ENCODE data around the gene PNMA8B.

The PNMA8B gene

GRCh38 chr19:46456930-46457329, 38.7 kb downstream of the PNMA8B start:
- H3K4me1 ChIP-seq (ENCODE audit: control insufficient read depth, low read length) = peaks cover 3% of the 10 kb centered on the region; the same call in 1 of the 2 replicates
- no peaks in the 10 kb centered on the region for H3K9me3 ChIP-seq (ENCODE audit: control insufficient read depth, insufficient read depth, low read length)
- no peak overlapping the region for H3K4me3 ChIP-seq (ENCODE audit: low read length)
- no peaks in the 10 kb centered on the region for H3K9me2 ChIP-seq (replicated peaks; ENCODE audit: control insufficient read depth, low read length)
- H4K20me1 ChIP-seq (ENCODE audit: control insufficient read depth, insufficient read depth, low read depth, low read length) = no peaks in the 10 kb centered on the region
- no peaks in the 10 kb centered on the region for H3K36me3 ChIP-seq (ENCODE audit: control insufficient read depth, low read length)
- H3K4me2 ChIP-seq (ENCODE audit: low read length) = no peak overlapping the region
- no peaks in the 10 kb centered on the region for H3F3A ChIP-seq (ENCODE audit: control insufficient read depth, insufficient read depth)
- no peak overlapping the region for H3K27ac ChIP-seq (ENCODE audit: low read depth, low read length)
- TF ChIP-seq EZH2phosphoT487 (IDR thresholded peaks at IDR 0.05; ENCODE audit: borderline replicate concordance, low read length) (no peak), CTCF (IDR thresholded peaks at IDR 0.05; ENCODE audit: low read depth, low read length, poor library complexity, severe bottlenecking) (no peak)
- peaks cover 8% of the 10 kb centered on the region for H3K27me3 ChIP-seq (ENCODE audit: control insufficient read depth, low read length)
- no peaks in the 10 kb centered on the region for H3K79me2 ChIP-seq (ENCODE audit: control insufficient read depth, low read length)

GRCh38 chr19:46454244-46454643, 41.4 kb downstream of the PNMA8B start:
- TF ChIP-seq EZH2phosphoT487 (IDR thresholded peaks at IDR 0.05; ENCODE audit: borderline replicate concordance, low read length) = no peak
- TF ChIP-seq CTCF (IDR thresholded peaks at IDR 0.05; ENCODE audit: low read depth, low read length, poor library complexity, severe bottlenecking) = no peak
- H3K36me3 ChIP-seq (ENCODE audit: control insufficient read depth, low read length) = no peaks in the 10 kb centered on the region
- no peak overlapping the region for H3K4me3 ChIP-seq (ENCODE audit: low read length)
- no peaks in the 10 kb centered on the region for H3K79me2 ChIP-seq (ENCODE audit: control insufficient read depth, low read length)
- peaks cover 3% of the 10 kb centered on the region; the same call in 1 of the 2 replicates for H3K4me1 ChIP-seq (ENCODE audit: control insufficient read depth, low read length)
- no peaks in the 10 kb centered on the region for H3F3A ChIP-seq (ENCODE audit: control insufficient read depth, insufficient read depth)
- H3K9me3 ChIP-seq (ENCODE audit: control insufficient read depth, insufficient read depth, low read length) = no peaks in the 10 kb centered on the region
- no peaks in the 10 kb centered on the region for H3K9me2 ChIP-seq (replicated peaks; ENCODE audit: control insufficient read depth, low read length)
- no peaks in the 10 kb centered on the region for H4K20me1 ChIP-seq (ENCODE audit: control insufficient read depth, insufficient read depth, low read depth, low read length)
- H3K27ac ChIP-seq (ENCODE audit: low read depth, low read length) = no peak overlapping the region
- no peak overlapping the region for H3K4me2 ChIP-seq (ENCODE audit: low read length)
- H3K27me3 ChIP-seq (ENCODE audit: control insufficient read depth, low read length) = peaks cover 5% of the 10 kb centered on the region; the same call in 1 of the 2 replicates

DNA sequence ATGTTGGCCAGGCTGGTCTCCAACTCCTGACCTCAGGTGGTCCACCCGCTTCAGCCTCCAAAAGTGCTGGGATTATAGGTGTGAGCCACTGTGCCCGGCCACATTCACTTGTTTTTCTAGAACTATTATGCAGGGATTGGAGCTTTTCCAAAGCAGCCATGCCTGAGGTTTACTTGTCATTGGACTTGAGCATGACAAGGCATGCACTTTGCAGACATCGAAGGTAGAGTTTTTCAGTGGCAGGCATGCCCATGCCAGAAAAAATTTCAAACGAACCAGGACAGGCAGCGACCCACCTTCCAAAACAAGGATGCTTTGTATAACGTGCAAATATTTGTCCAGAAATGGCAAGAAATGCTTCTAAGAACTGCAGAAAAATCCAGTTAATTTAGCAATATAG, 42.0 kb downstream of the PNMA8B start:
- no peaks in the 10 kb centered on the region for H3K36me3 ChIP-seq (ENCODE audit: control insufficient read depth, low read length)
- no peak overlapping the region for H3K4me2 ChIP-seq (ENCODE audit: low read length)
- no peak overlapping the region for H3K4me3 ChIP-seq (ENCODE audit: low read length)
- H3K79me2 ChIP-seq (ENCODE audit: control insufficient read depth, low read length) = no peaks in the 10 kb centered on the region
- no peaks in the 10 kb centered on the region for H3K9me3 ChIP-seq (ENCODE audit: control insufficient read depth, insufficient read depth, low read length)
- no peak for TF ChIP-seq EZH2phosphoT487 (IDR thresholded peaks at IDR 0.05; ENCODE audit: borderline replicate concordance, low read length)
- no peak for TF ChIP-seq CTCF (IDR thresholded peaks at IDR 0.05; ENCODE audit: low read depth, low read length, poor library complexity, severe bottlenecking)
- H4K20me1 ChIP-seq (ENCODE audit: control insufficient read depth, insufficient read depth, low read depth, low read length) = no peaks in the 10 kb centered on the region
- H3K27me3 ChIP-seq (ENCODE audit: control insufficient read depth, low read length) = peaks cover 5% of the 10 kb centered on the region; the same call in 1 of the 2 replicates
- peaks cover under 1% of the 10 kb centered on the region; the same call in 1 of the 2 replicates for H3K4me1 ChIP-seq (ENCODE audit: control insufficient read depth, low read length)
- H3K9me2 ChIP-seq (replicated peaks; ENCODE audit: control insufficient read depth, low read length) = no peaks in the 10 kb centered on the region
- no peak overlapping the region for H3K27ac ChIP-seq (ENCODE audit: low read depth, low read length)
- no peaks in the 10 kb centered on the region for H3F3A ChIP-seq (ENCODE audit: control insufficient read depth, insufficient read depth)
